Measurements from ENCODE around the gene FLACC1. TPM values are rescaled to one million over a fixed set of nuclear protein-coding genes. Genes with fewer than 3 reads are reported as not detected.

Gene FLACC1
- total and polyA plus RNA-seq, 9 of the 15 experiments (the other 6 are each of a cell fraction or from before 2014, with no cell fraction given), result 0.07 to 0.68 (median 0.22) TPM; not detected in 2

DNA sequence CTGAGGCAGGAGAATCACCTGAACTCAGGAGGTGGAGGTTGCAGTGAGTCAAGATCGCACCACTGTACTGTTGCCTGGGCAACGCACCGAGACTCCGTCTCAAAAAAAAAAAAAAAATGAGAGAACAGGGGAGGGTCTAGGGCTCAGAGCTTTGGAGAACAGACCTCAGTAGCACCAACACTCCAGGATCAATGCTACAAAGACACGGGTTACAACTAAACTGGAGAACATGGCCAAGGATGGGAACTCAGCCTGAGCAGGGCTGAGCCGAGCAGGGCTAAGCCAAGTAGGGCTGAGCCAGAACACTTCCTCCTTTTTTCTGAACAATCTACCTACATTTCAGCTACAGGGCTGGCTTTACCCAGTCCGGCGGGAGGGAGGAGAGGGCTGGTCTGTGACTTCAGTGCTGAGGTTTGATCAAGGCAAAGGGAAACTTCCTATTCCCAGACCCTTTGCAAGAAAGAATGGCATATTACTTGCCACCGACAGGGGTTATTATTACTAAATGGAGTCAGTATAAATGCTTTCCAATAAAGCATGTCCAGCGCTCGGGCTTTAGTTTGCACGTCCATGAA is 99.7 kb downstream of the FLACC1 start (continued):
- TF ChIP-seq, protein P1, sequence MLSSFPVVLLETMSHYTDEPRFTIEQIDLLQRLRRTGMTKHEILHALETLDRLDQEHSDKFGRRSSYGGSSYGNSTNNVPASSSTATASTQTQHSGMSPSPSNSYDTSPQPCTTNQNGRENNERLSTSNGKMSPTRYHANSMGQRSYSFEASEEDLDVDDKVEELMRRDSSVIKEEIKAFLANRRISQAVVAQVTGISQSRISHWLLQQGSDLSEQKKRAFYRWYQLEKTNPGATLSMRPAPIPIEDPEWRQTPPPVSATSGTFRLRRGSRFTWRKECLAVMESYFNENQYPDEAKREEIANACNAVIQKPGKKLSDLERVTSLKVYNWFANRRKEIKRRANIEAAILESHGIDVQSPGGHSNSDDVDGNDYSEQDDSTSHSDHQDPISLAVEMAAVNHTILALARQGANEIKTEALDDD (IDR thresholded peaks at IDR 0.05), result peak; percentile 46; the same call in 1 of the 2 replicates
- TF ChIP-seq SOX6 (IDR thresholded peaks at IDR 0.05), result no peak
- no peak for TF ChIP-seq ZNF12 (CRISPR knock-in tag; IDR thresholded peaks at IDR 0.05)
- TF ChIP-seq TEAD4 (IDR thresholded peaks at IDR 0.05; ENCODE audit: low read length), result no peak
- TF ChIP-seq TEAD4 (CRISPR knock-in tag; IDR thresholded peaks at IDR 0.05; ENCODE audit: borderline replicate concordance), result no peak
- TF ChIP-seq ARID2 (IDR thresholded peaks at IDR 0.05), result no peak
- TF ChIP-seq PRMT5 (CRISPR knock-in tag; IDR thresholded peaks at IDR 0.05), result no peak
- peak; percentile 86 for TF ChIP-seq RFX1 (IDR thresholded peaks at IDR 0.05)
- TF ChIP-seq RBM25 (IDR thresholded peaks at IDR 0.05; ENCODE audit: low read depth, low read length, severe bottlenecking), result no peak
- TF ChIP-seq MTA1 (IDR thresholded peaks at IDR 0.05; ENCODE audit: borderline replicate concordance), result 0 out of 2 replicates have a peak, but pooled peaks have one; percentile 2
- TF ChIP-seq BACH1 (tag; IDR thresholded peaks at IDR 0.05), result no peak

DNA sequence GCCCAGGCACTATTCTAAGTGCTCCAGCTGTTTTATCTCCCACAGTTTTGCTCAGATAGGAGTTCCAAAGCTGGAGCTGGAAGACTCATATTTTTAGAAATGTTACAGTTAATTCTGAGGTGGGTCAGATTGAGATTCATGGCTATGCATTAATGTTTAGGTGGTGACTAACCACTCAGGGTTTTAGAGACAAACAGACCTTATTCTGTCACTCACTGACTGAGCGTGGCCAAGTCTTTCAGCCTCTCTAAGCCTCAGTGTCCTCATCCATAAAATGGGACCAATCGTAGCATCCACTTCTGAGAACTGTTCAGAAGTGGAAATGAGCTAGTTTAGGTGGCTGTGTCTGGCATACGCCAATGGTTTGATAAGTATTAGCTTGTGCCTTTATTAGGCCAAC is 101.1 kb downstream of the FLACC1 start:
- in situ Hi-C loops (cut with MboI), result no loop called here
- Histone ChIP-seq H3K27me3 (ENCODE audit: control insufficient read depth in 2 of 2, insufficient read depth in 2 of 2, low read length in 2 of 2) (no peaks in the 10 kb centered on the region), H3K9me1 (ENCODE audit: control insufficient read depth, insufficient read depth, low read length) (no peaks in the 10 kb centered on the region), H3K79me2 (ENCODE audit: control insufficient read depth, insufficient read depth, low read length) (peaks cover 32% of the 10 kb centered on the region), H3K9ac (ENCODE audit: insufficient read depth in 1 of 2, low read depth in 2 of 2, low read length in 2 of 2) (no peak overlapping the region), H3K27ac (ENCODE audit: extremely low read depth, low read depth, low read length) (peak overlapping the region; percentile 43; the same call in 2 of the 3 replicates), H3K4me3 (no peak overlapping the region), H3K4me1 (replicated peaks in 1 of 2; ENCODE audit: control insufficient read depth in 2 of 2, insufficient read depth in 2 of 2, low read length in 2 of 2) (peaks cover 27 to 37% of the 10 kb centered on the region in 2 experiments), H3K4me2 (ENCODE audit: insufficient read depth, low read length) (no peak overlapping the region), H4K20me1 (replicated peaks; ENCODE audit: control insufficient read depth, insufficient read depth, low read length) (no peaks in the 10 kb centered on the region), H2AFZ (ENCODE audit: low read depth, low read length) (no peak overlapping the region), H3K36me3 (ENCODE audit: control insufficient read depth, insufficient read depth, low read length) (no peaks in the 10 kb centered on the region), H3K9me3 (replicated peaks; ENCODE audit: control insufficient read depth, insufficient read depth, low read depth, low read length) (no peaks in the 10 kb centered on the region)
- intact Hi-C loops (cut with micrococcal nuclease), result no loop called here
- FAIRE-seq (no peak), DNase-seq (ENCODE audit: extremely low read depth in 1 of 4, low spot score in 3 of 4) (no peak), ATAC-seq (no peak)
- no TSS peak for BruUV-seq (replicated peaks)
- WGBS (ENCODE audit: insufficient coverage, low coverage, missing lambda C conversion rate), result 84% methylated on average over 3 of the region's 3 CpGs
- ChIA-PET POLR2A (interaction anchor here (1.0 kb wide), 1 partner anchor 9 kb away, joined by 3 read pairs; no protein-coding TSS in a partner anchor), CTCF (ENCODE audit: low intra/inter-chr PET ratio) (no interaction called here)
- TF ChIP-seq RFX7 (CRISPR knock-in tag; IDR thresholded peaks at IDR 0.05) (no peak), FOXP1 (CRISPR knock-in tag; IDR thresholded peaks at IDR 0.05) (no peak), CHD4 (IDR thresholded peaks at IDR 0.05; ENCODE audit: insufficient read depth, insufficient replicate concordance, low read depth, low read length, poor library complexity, severe bottlenecking) (no peak), SIN3A (IDR thresholded peaks at IDR 0.05; ENCODE audit: borderline replicate concordance in 2 of 2, control insufficient read depth in 1 of 2, low read depth in 2 of 2, low read length in 2 of 2) (no peak), FOXK1 (CRISPR knock-in tag; IDR thresholded peaks at IDR 0.05; ENCODE audit: borderline replicate concordance) (no peak), BCOR (IDR thresholded peaks at IDR 0.05) (peak; percentile 90), TEAD2 (tag; IDR thresholded peaks at IDR 0.05) (no peak)
- TF ChIP-seq, protein P2, sequence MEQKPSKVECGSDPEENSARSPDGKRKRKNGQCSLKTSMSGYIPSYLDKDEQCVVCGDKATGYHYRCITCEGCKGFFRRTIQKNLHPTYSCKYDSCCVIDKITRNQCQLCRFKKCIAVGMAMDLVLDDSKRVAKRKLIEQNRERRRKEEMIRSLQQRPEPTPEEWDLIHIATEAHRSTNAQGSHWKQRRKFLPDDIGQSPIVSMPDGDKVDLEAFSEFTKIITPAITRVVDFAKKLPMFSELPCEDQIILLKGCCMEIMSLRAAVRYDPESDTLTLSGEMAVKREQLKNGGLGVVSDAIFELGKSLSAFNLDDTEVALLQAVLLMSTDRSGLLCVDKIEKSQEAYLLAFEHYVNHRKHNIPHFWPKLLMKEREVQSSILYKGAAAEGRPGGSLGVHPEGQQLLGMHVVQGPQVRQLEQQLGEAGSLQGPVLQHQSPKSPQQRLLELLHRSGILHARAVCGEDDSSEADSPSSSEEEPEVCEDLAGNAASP (IDR thresholded peaks at IDR 0.05), result no peak
- TF ChIP-seq, protein P3, sequence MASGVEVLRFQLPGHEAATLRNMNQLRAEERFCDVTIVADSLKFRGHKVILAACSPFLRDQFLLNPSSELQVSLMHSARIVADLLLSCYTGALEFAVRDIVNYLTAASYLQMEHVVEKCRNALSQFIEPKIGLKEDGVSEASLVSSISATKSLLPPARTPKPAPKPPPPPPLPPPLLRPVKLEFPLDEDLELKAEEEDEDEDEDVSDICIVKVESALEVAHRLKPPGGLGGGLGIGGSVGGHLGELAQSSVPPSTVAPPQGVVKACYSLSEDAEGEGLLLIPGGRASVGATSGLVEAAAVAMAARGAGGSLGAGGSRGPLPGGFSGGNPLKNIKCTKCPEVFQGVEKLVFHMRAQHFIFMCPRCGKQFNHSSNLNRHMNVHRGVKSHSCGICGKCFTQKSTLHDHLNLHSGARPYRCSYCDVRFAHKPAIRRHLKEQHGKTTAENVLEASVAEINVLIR (CRISPR knock-in tag; IDR thresholded peaks at IDR 0.05), result no peak
